Thyroid gland (tissue), 4 donors: Measurements from ENCODE around the gene ACTN3. TPM values are rescaled to one million over a fixed set of nuclear protein-coding genes. Genes with fewer than 3 reads are reported as not detected.
"Not testable (repeated sequence)": the region's sequence is repeated elsewhere in the genome, so short reads cannot be mapped to it uniquely, and the experiment has no call there.

ENCODE experiments used
- DNase-seq, 2 donors: peaks; one replicate each; pipeline ENCODE4 v3.0.0-alpha.2; 2019
- H3K27ac ChIP-seq, 3 donors: fragments of 200-600 bp; sonication (generic); 1 replicate in 2 of 3; 2 replicates in 1 of 3; pipeline ENCODE4 v1.5.1; 2016 to 2019; ENCODE audit warnings: mild to moderate bottlenecking in 1 of 3, moderate library complexity in 1 of 3
- H3K27me3 ChIP-seq: fragments of 200-600 bp; sonication (generic); one replicate; pipeline ENCODE4 v1.5.1; 2019
- H3K36me3 ChIP-seq, 2 donors: fragments of 200-600 bp; sonication (generic); one replicate each; pipeline ENCODE4 v1.5.1; 2016 to 2019
- H3K4me1 ChIP-seq, 2 donors: fragments of 200-600 bp; sonication (generic); one replicate each; pipeline ENCODE4 v1.5.1; 2017 to 2019
- H3K4me3 ChIP-seq, 3 donors: fragments of 200-600 bp; sonication (generic); replicated peaks in 1 of 3; 1 replicate in 2 of 3; 2 replicates in 1 of 3; pipeline ENCODE4 v1.5.1; 2016; ENCODE audit warnings: mild to moderate bottlenecking in 1 of 3
- H3K9me3 ChIP-seq: fragments of 200-600 bp; sonication (generic); one replicate; pipeline ENCODE4 v1.5.1; 2017
- POLR2A ChIP-seq, 2 donors: fragments of 450-650 bp; IDR thresholded peaks; one replicate each; pipeline ENCODE4 v1.6.1; 2017; ENCODE audit warnings: antibody characterized with exemption in 2 of 2, mild to moderate bottlenecking in 2 of 2, moderate library complexity in 1 of 2
- WGBS, 2 donors: methylation state at CpG; one replicate each; pipeline ENCODE4 v1.1.5; 2017; 5-methylcytosine and 5-hydroxymethylcytosine counted together
- intact Hi-C: fragments of 100-400 bp; cut with DNase I; formaldehyde crosslinking; loops from one replicate; pipeline ENCODE4 v1.15.1; 2023
- total RNA-seq, 4 donors: library from RNA; depleted of rRNA; stranded (reverse); fragments of >200 nt; gene quantifications; one replicate each; pipeline ENCODE4 v1.2.3, GENCODE V29; 2016
- TF ChIP-seq, protein P1 (sequence below), 6 experiments: fragments of 200-600 bp in 3 of 6; fragments of 450-650 bp in 3 of 6; sonication (generic) in 3 of 6; IDR thresholded peaks; one replicate each; pipeline ENCODE4 v1.5.1; 2016 to 2019; ENCODE audit warnings: antibody characterized with exemption in 6 of 6, mild to moderate bottlenecking in 2 of 6, inconsistent platforms in 1 of 6, moderate library complexity in 1 of 6

The ACTN3 gene
- total RNA-seq, 4 donors from 2014 or later, result 0.27 TPM; not detected in 3

- 88 to 94% methylated on average over 6 to 7 of the region's 10 CpGs for WGBS, 2 donors
- Histone ChIP-seq H3K36me3 (peaks cover 0 to 8% of the 10 kb centered on the region in 2 donors), H3K27ac (no peak overlapping the region), H3K4me3 (no peak overlapping the region), H3K9me3 (no peaks in the 10 kb centered on the region), H3K27me3 (no peaks in the 10 kb centered on the region), H3K4me1 (peaks cover 0 to 5% of the 10 kb centered on the region in 2 donors)
- intact Hi-C loops, result no loop called here
- TF ChIP-seq POLR2A (IDR thresholded peaks at IDR 0.05), result no peak
- TF ChIP-seq, protein P1, sequence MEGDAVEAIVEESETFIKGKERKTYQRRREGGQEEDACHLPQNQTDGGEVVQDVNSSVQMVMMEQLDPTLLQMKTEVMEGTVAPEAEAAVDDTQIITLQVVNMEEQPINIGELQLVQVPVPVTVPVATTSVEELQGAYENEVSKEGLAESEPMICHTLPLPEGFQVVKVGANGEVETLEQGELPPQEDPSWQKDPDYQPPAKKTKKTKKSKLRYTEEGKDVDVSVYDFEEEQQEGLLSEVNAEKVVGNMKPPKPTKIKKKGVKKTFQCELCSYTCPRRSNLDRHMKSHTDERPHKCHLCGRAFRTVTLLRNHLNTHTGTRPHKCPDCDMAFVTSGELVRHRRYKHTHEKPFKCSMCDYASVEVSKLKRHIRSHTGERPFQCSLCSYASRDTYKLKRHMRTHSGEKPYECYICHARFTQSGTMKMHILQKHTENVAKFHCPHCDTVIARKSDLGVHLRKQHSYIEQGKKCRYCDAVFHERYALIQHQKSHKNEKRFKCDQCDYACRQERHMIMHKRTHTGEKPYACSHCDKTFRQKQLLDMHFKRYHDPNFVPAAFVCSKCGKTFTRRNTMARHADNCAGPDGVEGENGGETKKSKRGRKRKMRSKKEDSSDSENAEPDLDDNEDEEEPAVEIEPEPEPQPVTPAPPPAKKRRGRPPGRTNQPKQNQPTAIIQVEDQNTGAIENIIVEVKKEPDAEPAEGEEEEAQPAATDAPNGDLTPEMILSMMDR (IDR thresholded peaks at IDR 0.05), result no peak
- DNase-seq, result no peak
Measured at GRCh38 chr11:66539870-66540213, 6.9 kb upstream of the ACTN3 start.

DNA sequence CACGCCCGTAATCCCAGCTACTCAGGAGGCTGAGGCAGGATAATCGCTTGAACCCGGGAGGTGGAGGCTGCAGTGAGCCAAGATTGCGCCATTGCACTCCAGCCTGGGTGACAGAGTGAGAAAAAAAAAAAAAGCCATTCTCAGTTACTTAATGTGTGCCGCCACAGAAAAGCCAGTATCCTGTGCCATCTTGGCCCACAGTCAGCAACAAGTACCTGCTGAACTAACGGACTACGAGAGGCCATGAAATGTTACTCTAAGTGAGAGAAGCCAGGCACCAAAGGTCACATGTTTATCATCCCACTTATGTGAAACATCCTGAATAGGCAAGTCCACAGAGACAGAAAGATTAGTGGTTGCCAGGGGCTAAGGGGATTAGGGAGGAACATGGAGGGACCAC lies 6.1 kb upstream of the ACTN3 start:
- DNase-seq, H3K9me3 ChIP-seq, H3K27ac ChIP-seq, intact Hi-C loops, H3K36me3 ChIP-seq, H3K4me3 ChIP-seq, H3K27me3 ChIP-seq: not testable (repeated sequence)
- H3K4me1 ChIP-seq, result peaks cover 6 to 11% of the 10 kb centered on the region in 2 donors
- WGBS, 2 donors, result 94% methylated on average over 8 of the region's 8 CpGs

- no peak for DNase-seq
- H3K4me1 ChIP-seq, result peaks cover 13 to 16% of the 10 kb centered on the region in 2 donors
- 90 to 92% methylated on average over 4 of the region's 4 CpGs for WGBS, 2 donors
- H3K9me3 ChIP-seq, result no peaks in the 10 kb centered on the region
- TF ChIP-seq, protein P1 (IDR thresholded peaks at IDR 0.05), result no peak
- TF ChIP-seq POLR2A (IDR thresholded peaks at IDR 0.05), result no peak
- peaks cover 0 to 7% of the 10 kb centered on the region in 2 donors for H3K36me3 ChIP-seq
- H3K4me3 ChIP-seq, result no peak overlapping the region
- no peaks in the 10 kb centered on the region for H3K27me3 ChIP-seq
- no peak overlapping the region for H3K27ac ChIP-seq
- intact Hi-C loops, result no loop called here
Measured at GRCh38 chr11:66541892-66542291, 4.8 kb upstream of the ACTN3 start.

- TF ChIP-seq, protein P1 (IDR thresholded peaks at IDR 0.05), result no peak
- TF ChIP-seq POLR2A (IDR thresholded peaks at IDR 0.05), result no peak
- DNase-seq, result no peak
- Histone ChIP-seq H3K9me3 (no peaks in the 10 kb centered on the region), H3K4me1 (peaks cover 15 to 16% of the 10 kb centered on the region in 2 donors), H3K36me3 (peaks cover 0 to 4% of the 10 kb centered on the region in 2 donors), H3K27me3 (no peaks in the 10 kb centered on the region), H3K4me3 (no peak overlapping the region), H3K27ac (no peak overlapping the region)
- intact Hi-C loops, result no loop called here
- WGBS, 2 donors, result 88 to 93% methylated on average over 10 of the region's 10 CpGs
Measured at GRCh38 chr11:66542362-66542761, 4.3 kb upstream of the ACTN3 start.

DNA sequence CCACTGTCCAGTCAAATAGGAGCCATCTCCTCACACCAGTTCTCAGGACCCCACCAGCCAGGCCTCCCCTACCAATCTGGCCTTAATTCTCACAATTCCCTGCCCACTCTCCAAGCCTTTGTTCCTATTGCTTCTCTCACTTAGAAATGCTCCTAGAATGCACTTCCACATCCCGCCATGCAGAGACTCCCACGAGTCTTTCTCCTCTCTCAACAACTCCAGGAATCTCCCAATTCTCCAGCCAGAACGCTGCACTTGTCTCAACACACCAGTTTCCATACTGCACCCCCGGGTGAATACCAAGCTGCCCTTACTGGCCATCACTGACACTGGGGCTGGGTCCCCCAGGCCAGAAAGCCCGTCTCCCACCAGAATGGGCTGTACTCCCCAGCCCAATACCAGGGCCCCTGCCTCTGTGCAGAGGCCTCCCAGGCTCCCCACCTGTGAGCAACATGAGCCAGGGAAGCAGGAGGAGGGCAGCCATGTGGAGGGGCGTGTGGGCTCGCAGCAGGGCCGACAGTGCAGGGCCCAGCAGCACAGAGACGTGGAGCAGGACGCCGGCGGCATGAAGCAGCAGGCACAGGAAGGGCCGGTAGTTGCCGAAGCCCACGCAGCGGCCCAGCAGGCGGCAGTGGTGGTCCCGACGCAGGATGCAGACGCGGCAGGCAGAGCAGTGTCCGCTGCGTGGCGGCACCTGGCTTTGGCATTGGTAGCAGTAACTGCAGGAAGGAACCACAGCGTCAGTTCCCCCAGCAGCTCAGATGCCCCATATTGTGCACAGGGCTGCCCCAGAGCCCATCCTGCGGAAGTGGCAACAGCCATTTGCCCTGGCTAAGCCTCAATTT lies 3.2 kb upstream of the ACTN3 start:
- intact Hi-C loops, result no loop called here
- peaks cover 15 to 16% of the 10 kb centered on the region in 2 donors for H3K4me1 ChIP-seq
- TF ChIP-seq POLR2A (IDR thresholded peaks at IDR 0.05), result no peak
- TF ChIP-seq, protein P1 (IDR thresholded peaks at IDR 0.05), result peak in 1 of 6 experiments; percentile 11
- H3K27ac ChIP-seq, result no peak overlapping the region
- peak; percentile 15 to 34 for DNase-seq
- H3K9me3 ChIP-seq, result no peaks in the 10 kb centered on the region
- H3K4me3 ChIP-seq, result no peak overlapping the region
- H3K36me3 ChIP-seq, result peaks cover 0 to 4% of the 10 kb centered on the region in 2 donors
- no peaks in the 10 kb centered on the region for H3K27me3 ChIP-seq
- 54 to 58% methylated on average over 8 to 17 of the region's 26 CpGs for whole genome bisulfite sequencing, 2 donors

DNA sequence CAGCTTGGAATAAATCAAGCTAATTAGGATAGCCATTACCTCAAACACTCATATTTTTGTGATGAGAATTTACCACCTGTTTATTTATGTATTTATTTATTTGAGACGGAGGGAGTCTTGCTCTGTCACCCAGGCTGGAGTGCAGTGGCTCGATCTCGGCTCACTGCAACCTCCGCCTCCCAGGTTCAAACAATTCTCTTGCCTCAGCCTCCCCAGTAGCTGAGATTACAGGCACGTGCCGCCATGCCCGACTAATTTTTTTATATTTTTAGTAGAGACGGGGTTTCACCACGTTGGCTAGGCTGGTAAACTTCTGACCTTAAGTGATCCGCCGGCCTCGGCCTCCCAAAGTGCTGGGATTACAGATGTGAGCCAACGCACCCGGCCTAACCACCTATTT lies 1.8 kb upstream of the ACTN3 start:
- intact Hi-C loops, H3K36me3 ChIP-seq, DNase-seq, H3K9me3 ChIP-seq, H3K27me3 ChIP-seq, H3K27ac ChIP-seq: not testable (repeated sequence)
- Histone ChIP-seq H3K4me3 (peak overlapping the region in 1 of 3 donors; percentile 94), H3K4me1 (peaks cover 15 to 16% of the 10 kb centered on the region in 2 donors)
- 67 to 73% methylated on average over 14 of the region's 14 CpGs for WGBS, 2 donors
